BE2C (cell line): Measurements from ENCODE around the gene CCDC33.

Source experiments
- DNase-seq: peaks from one replicate; pipeline ENCODE4 v3.0.0-alpha.2; 2020
- H3K27me3 ChIP-seq: fragments of 250-450 bp; sonication (Bioruptor Pico); 2 replicates; pipeline ENCODE4 v1.5.1; 2020; ENCODE audit warnings: mild to moderate bottlenecking
- H3K36me3 ChIP-seq: fragments of 250-450 bp; sonication (Bioruptor Pico); 2 replicates; pipeline ENCODE4 v1.5.1; 2020; ENCODE audit warnings: mild to moderate bottlenecking
- H3K4me1 ChIP-seq: fragments of 250-450 bp; sonication (Bioruptor Pico); 2 replicates; pipeline ENCODE4 v1.5.1; 2020
- H3K4me3 ChIP-seq: 2 replicates; pipeline ENCODE4 v1.5.1; 2011; ENCODE audit warnings: low read depth, low read length
- H3K9me3 ChIP-seq: fragments of 250-450 bp; sonication (Bioruptor Pico); 2 replicates; pipeline ENCODE4 v1.5.1; 2020
- TF ChIP-seq, protein P1 (sequence below): IDR thresholded peaks from 2 replicates; pipeline ENCODE4 v1.5.1; 2012; ENCODE audit warnings: mild to moderate bottlenecking, low read depth, low read length

CCDC33 gene

GRCh38 chr15:74229686-74230085, 6.4 kb upstream of the CCDC33 start:
- Histone ChIP-seq H3K9me3 (no peaks in the 10 kb centered on the region), H3K36me3 (no peaks in the 10 kb centered on the region), H3K27me3 (no peaks in the 10 kb centered on the region), H3K4me1 (peaks cover 83% of the 10 kb centered on the region), H3K4me3 (no peak overlapping the region)
- peak; percentile 56 for DNase-seq
- TF ChIP-seq, protein P1, sequence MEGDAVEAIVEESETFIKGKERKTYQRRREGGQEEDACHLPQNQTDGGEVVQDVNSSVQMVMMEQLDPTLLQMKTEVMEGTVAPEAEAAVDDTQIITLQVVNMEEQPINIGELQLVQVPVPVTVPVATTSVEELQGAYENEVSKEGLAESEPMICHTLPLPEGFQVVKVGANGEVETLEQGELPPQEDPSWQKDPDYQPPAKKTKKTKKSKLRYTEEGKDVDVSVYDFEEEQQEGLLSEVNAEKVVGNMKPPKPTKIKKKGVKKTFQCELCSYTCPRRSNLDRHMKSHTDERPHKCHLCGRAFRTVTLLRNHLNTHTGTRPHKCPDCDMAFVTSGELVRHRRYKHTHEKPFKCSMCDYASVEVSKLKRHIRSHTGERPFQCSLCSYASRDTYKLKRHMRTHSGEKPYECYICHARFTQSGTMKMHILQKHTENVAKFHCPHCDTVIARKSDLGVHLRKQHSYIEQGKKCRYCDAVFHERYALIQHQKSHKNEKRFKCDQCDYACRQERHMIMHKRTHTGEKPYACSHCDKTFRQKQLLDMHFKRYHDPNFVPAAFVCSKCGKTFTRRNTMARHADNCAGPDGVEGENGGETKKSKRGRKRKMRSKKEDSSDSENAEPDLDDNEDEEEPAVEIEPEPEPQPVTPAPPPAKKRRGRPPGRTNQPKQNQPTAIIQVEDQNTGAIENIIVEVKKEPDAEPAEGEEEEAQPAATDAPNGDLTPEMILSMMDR, result no peak

- DNase-seq, result no peak
Measured at GRCh38 chr15:74231475-74231874, 4.7 kb upstream of the CCDC33 start.

DNA sequence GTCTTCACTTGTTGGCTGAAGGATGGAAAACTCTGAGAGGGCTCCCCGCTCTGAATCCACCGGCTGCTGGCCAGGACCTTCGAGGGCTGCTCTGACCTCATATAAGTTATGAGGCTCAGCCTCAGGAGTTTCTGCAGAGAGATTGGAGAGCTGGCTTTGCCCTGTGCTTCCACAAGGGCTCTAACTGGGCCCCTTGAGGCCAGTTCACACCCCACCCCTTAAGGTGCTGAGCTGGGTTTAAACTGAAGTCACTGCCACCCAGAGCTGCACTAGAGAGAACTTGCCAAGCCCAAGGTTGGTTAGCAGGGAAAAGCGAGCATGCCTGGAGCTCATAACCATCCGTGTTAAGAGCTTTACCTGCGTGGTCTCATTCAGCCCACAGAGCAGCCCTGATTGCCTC, 2.8 kb upstream of the CCDC33 start:
- Histone ChIP-seq H3K9me3 (no peaks in the 10 kb centered on the region), H3K36me3 (no peaks in the 10 kb centered on the region), H3K27me3 (no peaks in the 10 kb centered on the region), H3K4me3 (no peak overlapping the region), H3K4me1 (peaks cover 56% of the 10 kb centered on the region)
- no peak for DNase-seq
- TF ChIP-seq, protein P1, result no peak

More at GRCh38 chr15:74231475-74231874, 4.7 kb upstream of the CCDC33 start:
- TF ChIP-seq, protein P1, result no peak
- peaks cover 71% of the 10 kb centered on the region for H3K4me1 ChIP-seq
- no peaks in the 10 kb centered on the region for H3K36me3 ChIP-seq
- H3K27me3 ChIP-seq, result no peaks in the 10 kb centered on the region
- no peaks in the 10 kb centered on the region for H3K9me3 ChIP-seq
- H3K4me3 ChIP-seq, result no peak overlapping the region

DNA sequence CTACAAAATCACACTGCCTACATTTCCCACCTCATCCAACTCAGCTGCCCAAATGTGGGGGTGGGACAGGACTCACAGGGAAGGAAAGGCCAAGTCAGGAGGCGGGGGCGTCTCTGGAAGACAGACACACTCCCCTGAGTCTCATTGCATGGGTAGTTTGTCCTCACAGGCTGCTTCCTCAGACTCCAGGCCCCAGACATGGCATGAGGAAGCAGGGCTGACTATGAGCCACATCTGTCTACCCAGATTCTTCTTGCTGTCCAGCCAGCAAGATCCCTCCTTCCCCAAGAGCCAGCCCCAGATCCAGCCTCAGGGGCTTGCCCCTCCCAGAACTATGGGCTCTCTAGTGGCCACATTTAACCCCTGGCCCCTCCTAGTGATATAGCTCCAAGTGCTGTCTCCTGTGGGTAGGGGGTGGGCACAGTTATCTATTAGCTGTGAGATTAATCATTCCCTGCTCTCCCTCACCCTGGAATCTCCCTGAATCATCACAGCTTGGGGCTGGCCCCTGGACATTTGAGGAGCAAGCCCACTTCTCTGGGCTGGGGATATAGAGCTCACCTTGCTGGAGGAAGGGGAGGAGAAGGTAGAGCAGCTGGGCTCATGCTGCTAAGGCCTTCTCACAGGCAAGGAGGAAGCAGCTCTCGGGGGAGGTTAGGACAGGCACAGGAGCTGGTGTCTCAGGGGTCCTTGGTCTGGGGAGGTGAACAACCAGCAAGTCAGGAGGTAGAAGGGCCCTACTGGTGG, 2.1 kb upstream of the CCDC33 start:
- H3K4me1 ChIP-seq, result peaks cover 60% of the 10 kb centered on the region
- peak; percentile 63 for DNase-seq
- no peaks in the 10 kb centered on the region for H3K27me3 ChIP-seq
- no peak overlapping the region for H3K4me3 ChIP-seq
- no peaks in the 10 kb centered on the region for H3K36me3 ChIP-seq
- no peaks in the 10 kb centered on the region for H3K9me3 ChIP-seq
- TF ChIP-seq, protein P1, result no peak

GRCh38 chr15:74234598-74234875, 1.6 kb upstream of the CCDC33 start:
- H3K36me3 ChIP-seq, result no peaks in the 10 kb centered on the region

More at GRCh38 chr15:74234598-74234875, 1.6 kb upstream of the CCDC33 start:
- Histone ChIP-seq H3K4me1 (peaks cover 60% of the 10 kb centered on the region), H3K4me3 (no peak overlapping the region), H3K27me3 (no peaks in the 10 kb centered on the region), H3K9me3 (no peaks in the 10 kb centered on the region)
- TF ChIP-seq, protein P1, result no peak
- no peak for DNase-seq
